CD8-positive, alpha-beta memory T cell (primary cell): ENCODE data around the gene ATP6V1D. TPM values are rescaled to one million over a fixed set of nuclear protein-coding genes. Genes with fewer than 3 reads are reported as not detected.
"Not testable (repeated sequence)": the region's sequence is repeated elsewhere in the genome, so short reads cannot be mapped to it uniquely, and the experiment has no call there.

Experiments used
- CTCF ChIA-PET: fragments of 350-600 bp; sonication (Branson Sonifier 250); formaldehyde crosslinking; loops from one replicate; lab custom pipeline; 2021; ENCODE audit warnings: antibody characterized with exemption; lab: Charles Lee
- POLR2A ChIA-PET: fragments of 350-600 bp; sonication (Branson Sonifier 250); formaldehyde crosslinking; loops from one replicate; lab custom pipeline; 2021; ENCODE audit warnings: antibody characterized with exemption; lab: Charles Lee
- DNase-seq, 5 donors: peaks; one replicate each; pipeline versions ENCODE4 v3.0.0 to v3.0.0-alpha.2; 2020 to 2022; ENCODE audit warnings: mixed read lengths in 1 of 5
- H3K27ac ChIP-seq: one replicate; pipeline ENCODE4 v1.7.0; 2013; ENCODE audit warnings: low read depth, mild to moderate bottlenecking, low read length, moderate library complexity
- H3K27me3 ChIP-seq: 2 replicates; pipeline ENCODE4 v1.7.0; 2013; ENCODE audit warnings: low read length, mild to moderate bottlenecking; ENCODE audit not compliant: insufficient read depth, poor library complexity, severe bottlenecking
- H3K36me3 ChIP-seq: 2 replicates; pipeline ENCODE4 v1.7.0; 2013; ENCODE audit warnings: mild to moderate bottlenecking, low read length, moderate library complexity; ENCODE audit not compliant: insufficient read depth
- H3K4me1 ChIP-seq: 2 replicates; pipeline ENCODE4 v1.7.0; 2013; ENCODE audit warnings: mild to moderate bottlenecking, low read length, moderate library complexity; ENCODE audit not compliant: insufficient read depth
- H3K4me3 ChIP-seq: 2 replicates; pipeline ENCODE4 v1.7.0; 2013; ENCODE audit warnings: mild to moderate bottlenecking, low read length
- H3K9me3 ChIP-seq: 2 replicates; pipeline ENCODE4 v1.7.0; 2013; ENCODE audit warnings: mild to moderate bottlenecking, low read length
- H3K27ac Mint-ChIP-seq, 8 donors: one replicate each; pipeline ENCODE4 v1.8.0; 2020 to 2021; ENCODE audit warnings: mixed read lengths in 8 of 8, mild to moderate bottlenecking in 6 of 8, inconsistent platforms in 3 of 8, moderate library complexity in 3 of 8
- H3K27me3 Mint-ChIP-seq, 2 donors: one replicate each; pipeline ENCODE4 v1.8.0; 2020 to 2021; ENCODE audit warnings: mixed read lengths in 2 of 2, mild to moderate bottlenecking in 1 of 2, moderate library complexity in 1 of 2
- H3K36me3 Mint-ChIP-seq, 3 donors: one replicate each; pipeline ENCODE4 v1.8.0; 2020 to 2021; ENCODE audit warnings: mixed read lengths in 3 of 3, inconsistent platforms in 1 of 3, mild to moderate bottlenecking in 1 of 3
- H3K4me1 Mint-ChIP-seq, 3 donors: one replicate each; pipeline ENCODE4 v1.8.0; 2020 to 2021; ENCODE audit warnings: mixed read lengths in 3 of 3, inconsistent platforms in 1 of 3, mild to moderate bottlenecking in 1 of 3
- H3K4me3 Mint-ChIP-seq, 7 donors: one replicate each; pipeline ENCODE4 v1.8.0; 2020 to 2021; ENCODE audit warnings: mixed read lengths in 7 of 7, mild to moderate bottlenecking in 6 of 7, moderate library complexity in 4 of 7, inconsistent platforms in 2 of 7
- H3K9me3 Mint-ChIP-seq, 5 donors: one replicate each; pipeline ENCODE4 v1.8.0; 2020 to 2022; ENCODE audit warnings: mixed read lengths in 5 of 5, mild to moderate bottlenecking in 3 of 5, moderate library complexity in 2 of 5, inconsistent platforms in 1 of 5
- polyA plus RNA-seq: library from polyadenylated mRNA; unstranded; fragments of 300-500 nt; fragmentation: Illumina TruSeq; gene quantifications from one replicate; pipeline ENCODE4 v1.2.3, GENCODE V29; 2021
- total RNA-seq, 2 experiments: library from RNA; stranded (reverse); gene quantifications; one replicate each; pipeline ENCODE4 v1.2.3, GENCODE V29; 2021

The ATP6V1D gene
- 10 to 100 TPM; 34.4 to 35.4 TPM for total RNA-seq
- 49.9 TPM for polyA plus RNA-seq

DNA sequence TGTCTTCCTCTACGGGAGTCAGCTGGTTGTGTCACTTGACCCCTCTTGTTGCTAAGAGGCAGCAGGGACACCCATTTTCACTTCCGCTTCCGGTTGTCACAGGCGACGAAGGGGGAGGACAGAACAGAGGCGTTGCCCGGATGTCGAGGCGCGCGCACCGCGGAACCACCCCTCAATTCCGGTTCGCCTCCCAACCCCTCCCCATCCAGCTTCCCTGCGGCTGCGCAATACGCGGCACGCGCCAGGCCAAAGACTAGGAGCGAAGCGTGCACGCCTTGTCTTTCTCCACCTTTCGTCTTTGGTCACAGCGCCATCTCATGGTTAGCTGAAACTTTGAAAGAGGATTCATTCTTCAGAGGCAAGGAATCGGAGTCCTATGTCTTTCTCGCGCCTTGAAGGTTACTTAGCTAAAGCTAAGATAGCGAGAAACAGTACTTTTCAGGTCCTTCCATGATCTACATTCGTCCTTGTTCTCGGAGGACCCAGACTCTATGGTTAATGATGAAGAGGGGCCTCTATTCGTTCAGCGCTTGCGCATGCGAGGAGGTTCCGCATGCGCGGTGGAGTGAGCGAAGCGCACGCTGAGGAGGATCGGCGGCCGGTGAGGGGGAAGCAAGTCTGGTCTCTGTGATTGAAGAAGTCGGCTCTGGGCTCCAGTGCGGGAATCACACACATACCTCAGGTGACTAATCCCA, at the start of gene ATP6V1D, which contains the start of gene EIF2S1:
Gene ATP6V1D, minus strand, starts transcription at position 30 of the 695 bp plus-strand sequence. CDS start 106 bp downstream, outside the sequence.
Gene EIF2S1, plus strand, starts transcription at position 554 of the 695 bp plus-strand sequence. CDS start 4,440 bp downstream, outside the sequence.
- Mint-ChIP-seq H3K27ac (peak within 1 kb of the TSS; percentile 95 to 100 (median 98)), H3K9me3 (peaks cover 0 to 1% (median 0%) of the 10 kb centered on the region in 5 donors), H3K4me3 (peak within 1 kb of the TSS; percentile 93 to 100 (median 98)), H3K27me3 (peaks cover 0 to 3% of the 10 kb centered on the region in 2 donors), H3K4me1 (peaks cover 58 to 95% (median 93%) of the 10 kb centered on the region in 3 donors), H3K36me3 (peaks cover 0 to 43% (median 0%) of the 10 kb centered on the region in 3 donors)
- peak within 1 kb of the TSS; percentile 56 for H3K4me3 ChIP-seq
- H3K36me3 ChIP-seq, result no peaks in the 10 kb centered on the region
- peaks cover 27% of the 10 kb centered on the region for H3K4me1 ChIP-seq
- H3K27me3 ChIP-seq, result no peaks in the 10 kb centered on the region
- H3K9me3 ChIP-seq, result no peaks in the 10 kb centered on the region
- peak within 1 kb of the TSS; percentile 92 for H3K27ac ChIP-seq
- POLR2A ChIA-PET, result interaction anchor here (0.6 to 1.3 kb wide), 5 partner anchors 118 to 1433 kb away, joined by 3 to 7 read pairs (median 4); partner anchors contain the start of genes PALS1, PIGH, TMEM229B and ZFP36L1
- CTCF ChIA-PET, result interaction anchor here (0.5 to 1.5 kb wide), 18 partner anchors 9 to 1000 kb away, joined by 3 to 8 read pairs (median 4); partner anchors contain the start of genes PALS1, PIGH and RDH11
- DNase-seq, result peak; percentile 99 to 100 (median 100)

DNA sequence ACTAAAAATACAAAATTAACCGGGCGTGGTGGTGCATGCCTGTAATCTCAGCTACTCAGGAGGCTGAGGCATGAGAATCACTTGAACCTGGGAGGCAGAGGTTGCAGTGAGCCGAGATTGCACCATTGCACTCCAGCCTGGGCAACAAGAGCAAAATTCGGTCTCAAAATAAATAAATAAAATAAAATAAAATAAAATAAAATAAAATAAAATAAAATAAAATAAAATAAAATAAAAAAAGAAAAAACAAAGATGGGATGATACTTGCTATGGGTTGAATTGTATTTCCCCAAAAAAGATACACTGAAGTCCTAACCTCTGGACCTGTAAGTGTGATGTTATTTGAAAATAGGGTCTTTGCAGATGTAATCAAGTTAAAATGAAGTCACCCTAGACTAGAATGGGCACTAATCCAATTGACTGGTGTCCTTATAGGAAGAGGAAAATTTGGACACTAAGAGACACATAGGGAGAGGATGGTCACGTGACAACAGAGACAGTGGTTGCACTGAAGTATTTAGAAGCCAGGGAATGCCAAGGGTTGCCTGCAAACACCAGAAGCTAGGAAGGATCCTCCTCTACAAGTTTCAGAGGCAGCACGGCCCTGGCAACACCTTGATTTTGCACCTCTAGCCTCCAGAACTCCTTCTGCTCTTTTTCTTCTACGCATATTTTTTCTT, 48.7 kb upstream of the ATP6V1D start:
- H3K4me1 Mint-ChIP-seq, H3K4me3 ChIP-seq, H3K9me3 ChIP-seq, H3K27me3 ChIP-seq, H3K4me3 Mint-ChIP-seq, H3K27me3 Mint-ChIP-seq, H3K9me3 Mint-ChIP-seq, H3K36me3 Mint-ChIP-seq, POLR2A ChIA-PET, H3K36me3 ChIP-seq, CTCF ChIA-PET, H3K4me1 ChIP-seq, H3K27ac ChIP-seq, DNase-seq: not testable (repeated sequence)
- peak overlapping the region in 1 of 8 donors; percentile 14 for H3K27ac Mint-ChIP-seq

DNA sequence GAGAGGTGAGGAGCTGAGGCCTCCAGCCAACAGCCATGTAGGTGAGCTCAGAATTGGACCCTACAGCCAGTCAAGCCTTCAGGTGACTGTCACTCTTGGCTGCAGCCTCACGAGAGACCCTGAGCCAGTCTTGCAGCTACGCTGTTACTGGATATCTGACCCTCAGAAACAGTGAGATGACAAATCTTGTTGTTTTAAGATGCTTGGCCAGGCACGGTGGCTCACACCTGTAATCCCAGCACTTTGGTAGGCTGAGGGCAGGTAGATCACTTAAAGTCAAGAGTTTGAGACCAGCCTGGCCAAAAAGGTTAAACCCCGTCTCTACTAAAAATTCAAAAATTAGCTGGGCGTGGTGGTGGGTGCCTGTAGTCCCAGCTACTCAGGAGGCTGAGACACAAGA, 46.2 kb upstream of the ATP6V1D start:
- Mint-ChIP-seq H3K4me3 (no peak overlapping the region), H3K36me3 (no peaks in the 10 kb centered on the region), H3K27ac (no peak overlapping the region), H3K27me3 (peaks cover 0 to 5% of the 10 kb centered on the region in 2 donors), H3K4me1 (no peaks in the 10 kb centered on the region), H3K9me3 (peaks cover 0 to 3% (median 0%) of the 10 kb centered on the region in 5 donors)
- Histone ChIP-seq H3K36me3 (no peaks in the 10 kb centered on the region), H3K4me1 (no peaks in the 10 kb centered on the region), H3K4me3 (no peak overlapping the region), H3K27ac (no peak overlapping the region), H3K27me3 (peaks cover 3% of the 10 kb centered on the region), H3K9me3 (no peaks in the 10 kb centered on the region)
- CTCF ChIA-PET, result interaction anchor here (2.2 kb wide), 1 partner anchor 22 kb away, joined by 6 read pairs; no protein-coding TSS in a partner anchor
- POLR2A ChIA-PET, result no interaction called here
- DNase-seq, result no peak

DNA sequence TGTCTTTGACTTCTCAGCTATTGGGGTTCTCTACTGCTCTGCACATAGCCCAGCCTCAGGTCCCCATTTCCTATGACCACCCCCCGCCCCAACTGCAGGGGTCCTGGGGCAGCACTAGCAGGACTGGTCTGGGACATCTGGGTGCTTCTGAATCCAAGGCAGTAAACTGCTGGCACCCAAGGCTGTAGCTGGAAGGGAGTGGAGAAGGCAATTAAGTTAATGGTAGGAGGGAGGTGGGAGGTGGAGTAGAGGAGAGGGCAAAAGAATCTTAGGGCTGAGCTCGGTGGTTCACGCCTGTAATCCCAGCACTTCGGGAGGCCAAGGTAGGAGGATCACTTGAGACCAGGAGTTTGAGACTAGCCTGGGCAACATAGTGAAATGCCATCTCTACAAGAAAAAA, 40.8 kb upstream of the ATP6V1D start:
- ChIA-PET POLR2A (no interaction called here), CTCF (no interaction called here)
- DNase-seq, result no peak
- Mint-ChIP-seq H3K27ac (no peak overlapping the region), H3K4me1 (no peaks in the 10 kb centered on the region), H3K27me3 (peaks cover 2 to 4% of the 10 kb centered on the region in 2 donors), H3K9me3 (peaks cover 0 to 3% (median 0%) of the 10 kb centered on the region in 5 donors), H3K4me3 (no peak overlapping the region), H3K36me3 (no peaks in the 10 kb centered on the region)
- Histone ChIP-seq H3K9me3 (no peaks in the 10 kb centered on the region), H3K36me3 (no peaks in the 10 kb centered on the region), H3K27ac (no peak overlapping the region), H3K27me3 (peaks cover 3% of the 10 kb centered on the region), H3K4me1 (no peaks in the 10 kb centered on the region), H3K4me3 (no peak overlapping the region)

DNA sequence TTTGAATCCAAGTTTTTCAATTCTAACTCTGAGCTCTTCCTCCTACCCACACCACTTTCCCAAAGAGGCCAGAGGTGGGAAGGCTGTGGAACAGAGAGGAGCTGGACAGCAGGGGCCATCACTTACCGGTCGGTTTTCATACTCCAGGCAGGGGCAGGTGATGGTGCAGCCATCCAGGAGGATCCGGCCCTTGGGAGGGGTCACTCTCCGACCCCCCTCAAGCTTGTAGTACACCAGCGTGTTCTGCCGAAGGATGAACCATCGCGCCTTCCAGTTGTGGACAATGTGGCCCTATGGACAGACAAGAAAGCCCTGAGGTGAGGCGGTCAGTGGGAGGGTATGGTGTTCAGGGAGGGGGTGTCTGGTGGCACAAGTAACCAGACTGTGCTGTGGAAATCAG, 37.9 kb upstream of the ATP6V1D start:
- H3K4me1 ChIP-seq, result no peaks in the 10 kb centered on the region
- Mint-ChIP-seq H3K9me3 (no peaks in the 10 kb centered on the region), H3K4me3 (no peak overlapping the region), H3K27ac (no peak overlapping the region), H3K27me3 (peaks cover 2 to 4% of the 10 kb centered on the region in 2 donors), H3K36me3 (no peaks in the 10 kb centered on the region), H3K4me1 (no peaks in the 10 kb centered on the region)
- no peaks in the 10 kb centered on the region for H3K9me3 ChIP-seq
- DNase-seq, result no peak
- no peaks in the 10 kb centered on the region for H3K36me3 ChIP-seq
- ChIA-PET POLR2A (no interaction called here), CTCF (no interaction called here)
- H3K27ac ChIP-seq, result no peak overlapping the region
- no peaks in the 10 kb centered on the region for H3K27me3 ChIP-seq
- H3K4me3 ChIP-seq, result no peak overlapping the region

DNA sequence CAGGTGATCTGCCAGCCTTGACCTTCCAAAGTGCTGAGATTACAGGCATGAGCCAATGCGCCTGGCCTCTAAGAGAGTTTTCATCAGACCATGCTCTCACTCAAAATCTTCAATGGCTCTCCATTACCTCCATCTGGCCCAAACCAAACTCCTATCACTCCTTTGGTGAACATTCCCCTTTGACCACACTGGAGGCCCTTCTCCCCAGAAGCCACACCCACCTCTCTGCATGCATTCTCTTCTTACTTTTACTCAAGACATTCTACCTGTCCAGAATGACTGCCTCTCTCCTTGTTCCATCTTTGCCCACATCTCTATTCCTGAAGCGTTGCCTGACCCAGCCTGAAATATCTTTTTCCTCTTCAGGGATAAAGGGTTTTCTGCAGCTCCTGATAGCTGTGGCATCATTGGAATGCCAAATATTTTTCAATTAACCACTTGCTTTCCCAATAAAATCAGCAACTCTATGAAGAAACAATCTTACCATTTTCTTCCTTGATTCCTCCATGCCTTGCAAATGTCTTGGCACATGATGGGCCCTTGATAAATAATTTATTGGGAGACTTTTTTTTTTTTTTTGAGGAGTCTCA, 36.9 kb upstream of the ATP6V1D start:
- no peaks in the 10 kb centered on the region for H3K9me3 ChIP-seq
- peaks cover 0 to 2% (median 0%) of the 10 kb centered on the region in 3 donors for H3K4me1 Mint-ChIP-seq
- no peak for DNase-seq
- no peak overlapping the region for H3K27ac ChIP-seq
- H3K27me3 ChIP-seq, result no peaks in the 10 kb centered on the region
- H3K9me3 Mint-ChIP-seq, result no peaks in the 10 kb centered on the region
- H3K27me3 Mint-ChIP-seq, result peaks cover 2 to 4% of the 10 kb centered on the region in 2 donors
- no peak overlapping the region for H3K4me3 Mint-ChIP-seq
- no peaks in the 10 kb centered on the region for H3K4me1 ChIP-seq
- no peak overlapping the region for H3K4me3 ChIP-seq
- no peaks in the 10 kb centered on the region for H3K36me3 ChIP-seq
- CTCF ChIA-PET, result no interaction called here
- no peaks in the 10 kb centered on the region for H3K36me3 Mint-ChIP-seq
- POLR2A ChIA-PET, result no interaction called here
- no peak overlapping the region for H3K27ac Mint-ChIP-seq

DNA sequence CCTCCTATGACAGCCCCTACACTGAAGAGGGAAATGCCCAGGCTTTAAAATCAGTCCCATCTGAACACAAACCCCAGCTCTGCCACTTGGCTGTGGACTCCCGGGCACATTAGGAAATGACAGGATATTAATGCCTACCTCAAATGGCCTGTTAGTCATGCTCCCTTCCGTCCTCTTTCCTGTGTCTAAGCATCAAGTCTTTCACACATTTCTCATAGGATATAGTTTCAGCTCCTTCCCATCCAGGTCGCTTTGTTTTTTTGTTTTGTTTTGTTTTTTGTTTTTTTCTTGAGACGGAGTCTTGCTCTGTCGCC, 36.2 kb upstream of the ATP6V1D start:
- CTCF ChIA-PET, result interaction anchor here (1.2 kb wide), 1 partner anchor 32 kb away, joined by 3 read pairs; no protein-coding TSS in a partner anchor
- H3K27me3 Mint-ChIP-seq, result peaks cover 2 to 4% of the 10 kb centered on the region in 2 donors

More for the DNA sequence above, 36.2 kb upstream of the ATP6V1D start:
- no peaks in the 10 kb centered on the region for H3K36me3 Mint-ChIP-seq
- POLR2A ChIA-PET, result no interaction called here
- no peak overlapping the region for H3K4me3 Mint-ChIP-seq
- no peak for DNase-seq
- no peak overlapping the region for H3K27ac ChIP-seq
- H3K4me3 ChIP-seq, result no peak overlapping the region
- H3K27me3 ChIP-seq, result no peaks in the 10 kb centered on the region
- H3K27ac Mint-ChIP-seq, result peak overlapping the region in 1 of 8 donors; percentile 1
- H3K9me3 ChIP-seq, result no peaks in the 10 kb centered on the region
- no peaks in the 10 kb centered on the region for H3K9me3 Mint-ChIP-seq
- H3K4me1 ChIP-seq, result no peaks in the 10 kb centered on the region
- no peaks in the 10 kb centered on the region for H3K36me3 ChIP-seq
- H3K4me1 Mint-ChIP-seq, result peaks cover 0 to 4% (median 0%) of the 10 kb centered on the region in 3 donors
